ENCODE measurements around the gene SCOC. TPM values are rescaled to one million over a fixed set of nuclear protein-coding genes. Genes with fewer than 3 reads are reported as not detected.
A peak's percentile ranks its signal among the peaks of the same experiment; 100 is the strongest.

Gene SCOC
- total RNA-seq, 2 donors from 2014 or later = 53.3 to 124 TPM

DNA sequence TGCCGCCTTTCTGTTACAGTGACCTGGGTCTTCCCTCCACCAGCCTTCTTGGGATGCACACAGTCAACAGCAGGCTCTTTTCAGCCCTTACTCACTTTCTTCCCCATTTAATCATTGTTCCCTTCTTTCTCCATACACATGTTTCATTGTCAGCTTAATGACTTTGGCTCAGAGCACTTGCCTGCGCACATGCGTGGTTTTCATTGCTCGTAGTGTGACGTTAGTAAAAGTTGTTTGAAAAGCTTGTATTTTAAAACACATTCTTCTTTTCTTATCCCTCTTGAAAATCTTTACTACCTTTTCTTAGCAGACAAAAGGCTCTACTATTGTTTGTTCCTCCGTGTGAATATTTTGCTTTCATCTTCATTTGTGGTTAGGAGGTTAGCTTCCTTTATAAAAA, 19.7 kb upstream of the SCOC start:
- Histone ChIP-seq H3K36me3 (no peaks in the 10 kb centered on the region), H3K4me1 (no peaks in the 10 kb centered on the region), H3K4me3 (no peak overlapping the region), H3K9me3 (no peaks in the 10 kb centered on the region), H3K27me3 (no peaks in the 10 kb centered on the region), H3K27ac (no peak overlapping the region)
- DNase-seq (ENCODE audit: low spot score) = no peak
- TF ChIP-seq, protein P1, sequence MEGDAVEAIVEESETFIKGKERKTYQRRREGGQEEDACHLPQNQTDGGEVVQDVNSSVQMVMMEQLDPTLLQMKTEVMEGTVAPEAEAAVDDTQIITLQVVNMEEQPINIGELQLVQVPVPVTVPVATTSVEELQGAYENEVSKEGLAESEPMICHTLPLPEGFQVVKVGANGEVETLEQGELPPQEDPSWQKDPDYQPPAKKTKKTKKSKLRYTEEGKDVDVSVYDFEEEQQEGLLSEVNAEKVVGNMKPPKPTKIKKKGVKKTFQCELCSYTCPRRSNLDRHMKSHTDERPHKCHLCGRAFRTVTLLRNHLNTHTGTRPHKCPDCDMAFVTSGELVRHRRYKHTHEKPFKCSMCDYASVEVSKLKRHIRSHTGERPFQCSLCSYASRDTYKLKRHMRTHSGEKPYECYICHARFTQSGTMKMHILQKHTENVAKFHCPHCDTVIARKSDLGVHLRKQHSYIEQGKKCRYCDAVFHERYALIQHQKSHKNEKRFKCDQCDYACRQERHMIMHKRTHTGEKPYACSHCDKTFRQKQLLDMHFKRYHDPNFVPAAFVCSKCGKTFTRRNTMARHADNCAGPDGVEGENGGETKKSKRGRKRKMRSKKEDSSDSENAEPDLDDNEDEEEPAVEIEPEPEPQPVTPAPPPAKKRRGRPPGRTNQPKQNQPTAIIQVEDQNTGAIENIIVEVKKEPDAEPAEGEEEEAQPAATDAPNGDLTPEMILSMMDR (IDR thresholded peaks at IDR 0.05) = no peak

DNA sequence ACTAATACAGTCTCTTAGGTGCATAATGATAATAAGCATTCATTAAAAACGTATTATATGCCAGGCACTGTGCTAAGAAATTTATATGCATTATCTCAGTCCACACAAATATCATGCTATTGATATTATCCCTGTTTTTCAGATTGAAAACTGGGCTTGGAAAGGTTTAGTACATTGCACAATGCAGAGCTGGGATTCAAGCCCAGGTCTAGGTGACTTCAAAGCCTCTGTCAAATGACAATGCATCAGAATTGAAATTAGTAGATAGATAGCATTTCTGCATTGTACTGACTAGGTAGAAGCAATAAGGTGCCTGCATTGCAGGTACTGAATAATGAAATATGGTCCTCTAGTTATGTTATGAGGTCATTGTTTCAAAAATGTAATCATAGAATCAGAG, 18.2 kb upstream of the SCOC start:
- Histone ChIP-seq H3K4me1 (no peaks in the 10 kb centered on the region), H3K36me3 (no peaks in the 10 kb centered on the region), H3K9me3 (no peaks in the 10 kb centered on the region), H3K4me3 (no peak overlapping the region), H3K27me3 (no peaks in the 10 kb centered on the region), H3K27ac (no peak overlapping the region)
- TF ChIP-seq, protein P1 (IDR thresholded peaks at IDR 0.05) = no peak
- no peak for DNase-seq (ENCODE audit: low spot score)

DNA sequence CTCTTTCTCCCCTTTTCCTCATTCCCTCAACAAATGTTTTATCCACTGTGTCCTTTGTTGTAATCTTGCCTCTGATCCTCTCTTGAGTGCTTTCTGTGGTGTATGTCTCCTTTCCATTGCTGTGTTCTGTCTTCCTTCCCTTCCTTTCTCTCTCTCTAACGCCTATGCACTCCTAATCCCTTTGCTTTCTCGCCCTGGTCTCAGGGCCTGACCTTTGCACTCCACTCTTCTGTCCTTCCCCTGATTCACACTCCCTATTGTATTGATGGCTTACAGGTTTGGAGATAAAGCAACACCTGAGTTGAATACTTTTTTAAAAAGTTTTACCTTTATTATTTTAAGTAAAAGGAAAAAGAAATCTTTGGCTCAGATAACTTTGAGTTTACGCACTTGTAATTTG, 15.6 kb upstream of the SCOC start:
- no peak overlapping the region for H3K4me3 ChIP-seq
- no peaks in the 10 kb centered on the region for H3K36me3 ChIP-seq
- H3K27ac ChIP-seq = no peak overlapping the region
- H3K4me1 ChIP-seq = no peaks in the 10 kb centered on the region
- TF ChIP-seq, protein P1 (IDR thresholded peaks at IDR 0.05) = no peak
- H3K27me3 ChIP-seq = no peaks in the 10 kb centered on the region
- no peak for DNase-seq (ENCODE audit: low spot score)
- H3K9me3 ChIP-seq = no peaks in the 10 kb centered on the region

DNA sequence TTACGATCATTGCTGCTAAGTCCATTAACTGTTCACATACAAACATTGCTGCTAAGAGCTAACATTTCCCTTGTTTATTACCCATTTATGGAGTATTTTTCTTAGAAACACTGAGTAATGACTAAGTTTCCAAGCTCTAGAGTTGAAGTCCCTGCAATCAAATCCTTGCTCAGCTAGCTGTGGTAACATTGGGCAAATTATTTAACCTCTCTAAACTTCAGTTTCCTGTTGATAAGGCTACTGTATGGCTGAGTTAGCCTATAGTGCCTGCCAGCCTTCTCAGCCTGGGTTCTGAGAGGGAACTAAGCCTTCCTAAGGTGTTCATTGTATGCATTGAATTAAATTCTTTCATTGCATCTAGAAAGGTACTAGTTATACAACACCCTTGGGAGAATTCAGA, 15.2 kb upstream of the SCOC start:
- H3K4me1 ChIP-seq = no peaks in the 10 kb centered on the region
- H3K9me3 ChIP-seq = no peaks in the 10 kb centered on the region
- H3K27ac ChIP-seq = no peak overlapping the region
- no peaks in the 10 kb centered on the region for H3K27me3 ChIP-seq
- TF ChIP-seq, protein P1 (IDR thresholded peaks at IDR 0.05) = no peak
- no peaks in the 10 kb centered on the region for H3K36me3 ChIP-seq
- no peak for DNase-seq (ENCODE audit: low spot score)
- no peak overlapping the region for H3K4me3 ChIP-seq

DNA sequence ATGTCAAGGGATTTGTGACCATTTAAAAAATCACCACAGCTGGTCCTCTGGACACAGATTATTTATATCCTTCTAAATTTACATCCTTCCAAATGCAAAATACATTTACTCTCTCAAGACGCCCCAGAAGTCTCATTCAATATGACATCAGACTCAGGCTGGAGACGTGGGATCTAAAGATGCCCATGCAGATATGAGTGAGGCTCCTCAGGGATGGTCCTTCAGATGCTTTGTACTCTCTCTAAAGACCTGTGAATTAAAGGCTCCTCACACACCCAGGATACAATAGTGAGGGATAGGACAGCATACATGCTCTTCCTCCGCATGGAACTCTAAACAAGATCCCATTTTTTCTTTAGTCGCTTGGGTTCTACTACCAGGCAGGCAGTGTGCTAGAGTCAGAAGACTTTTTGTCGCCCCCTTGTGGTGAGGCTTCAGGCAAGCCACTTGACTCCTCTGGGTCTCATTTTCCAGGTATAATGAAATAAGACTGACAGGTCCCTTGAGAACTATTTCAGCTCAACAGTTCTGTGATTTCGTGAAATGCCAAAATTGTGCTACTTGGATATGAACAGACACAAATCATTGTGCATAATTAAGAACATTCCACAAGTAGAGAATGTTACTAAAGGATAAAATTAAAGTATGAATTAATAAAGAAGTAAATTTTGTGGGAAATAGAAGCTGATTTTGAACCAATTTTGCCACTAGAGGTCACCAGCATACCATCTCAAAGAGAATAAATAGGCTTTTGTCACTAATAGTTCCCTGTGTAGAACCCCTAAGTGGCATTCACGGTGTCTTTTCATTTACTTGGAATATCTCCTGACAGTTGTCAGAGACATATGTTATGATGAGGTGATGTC, 13.7 kb upstream of the SCOC start:
- Histone ChIP-seq H3K36me3 (no peaks in the 10 kb centered on the region), H3K27me3 (no peaks in the 10 kb centered on the region), H3K9me3 (no peaks in the 10 kb centered on the region), H3K4me3 (no peak overlapping the region), H3K27ac (no peak overlapping the region), H3K4me1 (no peaks in the 10 kb centered on the region)
- DNase-seq (ENCODE audit: low spot score) = peak; percentile 79
- TF ChIP-seq, protein P1 (IDR thresholded peaks at IDR 0.05) = peak; percentile 73 to 88

DNA sequence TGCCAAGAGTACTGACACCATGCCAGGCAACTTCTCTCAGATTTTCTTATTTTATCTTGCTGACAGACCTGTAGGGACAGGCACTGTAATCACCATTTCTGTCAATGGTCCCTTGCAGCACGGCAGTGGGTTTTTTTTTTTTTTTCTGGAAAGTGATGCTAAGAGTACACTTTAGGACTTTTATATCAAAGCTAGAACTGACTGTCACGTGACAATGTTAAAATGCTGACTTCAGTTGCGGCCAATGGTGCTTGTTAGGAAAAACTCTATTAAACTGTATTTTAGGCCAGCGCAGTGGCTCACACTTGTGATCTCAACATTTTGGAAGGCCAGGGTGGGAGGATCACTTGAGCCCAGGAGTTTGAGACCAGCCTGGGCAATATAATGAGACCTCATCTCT, 12.3 kb upstream of the SCOC start:
- no peaks in the 10 kb centered on the region for H3K4me1 ChIP-seq
- TF ChIP-seq, protein P1 (IDR thresholded peaks at IDR 0.05) = no peak
- H3K36me3 ChIP-seq = no peaks in the 10 kb centered on the region
- no peak for DNase-seq (ENCODE audit: low spot score)
- no peaks in the 10 kb centered on the region for H3K27me3 ChIP-seq
- no peak overlapping the region for H3K27ac ChIP-seq
- H3K9me3 ChIP-seq = no peaks in the 10 kb centered on the region
- H3K4me3 ChIP-seq = no peak overlapping the region
